Sigmoid colon (tissue), 4 donors: Measurements from ENCODE around the gene ABCB4.

Experiments
- EP300 ChIP-seq, 4 donors: sonication (generic); formaldehyde crosslinking; IDR thresholded peaks; one replicate each; pipeline ENCODE4 v1.6.1; 2017; ENCODE audit warnings: antibody characterized with exemption in 4 of 4
- POLR2A ChIP-seq, 2 donors: fragments of 450-650 bp; IDR thresholded peaks; one replicate each; pipeline ENCODE4 v1.6.1; 2016; ENCODE audit warnings: antibody characterized with exemption in 2 of 2, mild to moderate bottlenecking in 2 of 2, moderate library complexity in 2 of 2
- POLR2AphosphoS5 ChIP-seq, 4 donors: sonication (generic); formaldehyde crosslinking; IDR thresholded peaks; one replicate each; pipeline ENCODE4 v1.6.1; 2017; ENCODE audit warnings: antibody characterized with exemption in 4 of 4
- TF ChIP-seq, protein P1 (sequence below), 4 experiments: fragments of 450-650 bp in 3 of 4; fragments of 200-600 bp in 1 of 4; IDR thresholded peaks; one replicate each; pipeline ENCODE4 v1.5.1; 2016 to 2019; ENCODE audit warnings: antibody characterized with exemption in 4 of 4, mild to moderate bottlenecking in 3 of 4, moderate library complexity in 2 of 4

DNA sequence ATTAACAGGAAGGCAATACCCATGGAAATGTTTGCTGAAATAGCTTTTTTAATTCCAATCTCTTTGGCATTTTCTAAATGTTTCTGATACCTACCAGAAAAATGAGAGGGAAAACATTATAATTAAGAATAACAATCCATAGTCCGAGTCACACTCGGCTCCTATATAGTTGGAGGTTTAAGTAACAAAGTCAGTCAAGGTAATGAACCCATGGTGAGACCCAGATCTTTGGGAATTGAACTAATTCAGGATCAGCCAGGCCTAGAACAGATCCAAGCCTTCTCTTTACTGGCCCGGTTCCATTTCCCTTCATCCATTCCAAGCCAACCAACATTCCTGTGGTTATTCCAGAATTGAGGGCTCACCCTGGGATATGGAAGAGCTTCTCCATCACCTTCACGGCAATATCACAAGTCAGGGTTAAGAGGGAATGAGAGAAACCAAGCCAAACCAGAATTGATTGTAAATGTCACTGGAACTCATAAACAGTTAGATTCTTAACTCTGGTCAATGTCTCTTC is 28.3 kb downstream of the ABCB4 start:
- TF ChIP-seq, protein P1, sequence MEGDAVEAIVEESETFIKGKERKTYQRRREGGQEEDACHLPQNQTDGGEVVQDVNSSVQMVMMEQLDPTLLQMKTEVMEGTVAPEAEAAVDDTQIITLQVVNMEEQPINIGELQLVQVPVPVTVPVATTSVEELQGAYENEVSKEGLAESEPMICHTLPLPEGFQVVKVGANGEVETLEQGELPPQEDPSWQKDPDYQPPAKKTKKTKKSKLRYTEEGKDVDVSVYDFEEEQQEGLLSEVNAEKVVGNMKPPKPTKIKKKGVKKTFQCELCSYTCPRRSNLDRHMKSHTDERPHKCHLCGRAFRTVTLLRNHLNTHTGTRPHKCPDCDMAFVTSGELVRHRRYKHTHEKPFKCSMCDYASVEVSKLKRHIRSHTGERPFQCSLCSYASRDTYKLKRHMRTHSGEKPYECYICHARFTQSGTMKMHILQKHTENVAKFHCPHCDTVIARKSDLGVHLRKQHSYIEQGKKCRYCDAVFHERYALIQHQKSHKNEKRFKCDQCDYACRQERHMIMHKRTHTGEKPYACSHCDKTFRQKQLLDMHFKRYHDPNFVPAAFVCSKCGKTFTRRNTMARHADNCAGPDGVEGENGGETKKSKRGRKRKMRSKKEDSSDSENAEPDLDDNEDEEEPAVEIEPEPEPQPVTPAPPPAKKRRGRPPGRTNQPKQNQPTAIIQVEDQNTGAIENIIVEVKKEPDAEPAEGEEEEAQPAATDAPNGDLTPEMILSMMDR (IDR thresholded peaks at IDR 0.05) = no peak
- TF ChIP-seq POLR2AphosphoS5 (IDR thresholded peaks at IDR 0.05) (no peak), EP300 (IDR thresholded peaks at IDR 0.05) (no peak), POLR2A (IDR thresholded peaks at IDR 0.05) (no peak)
